Activated CD8-positive, alpha-beta memory T cell treated with anti-CD3 and anti-CD28 coated beads, Interleukin-2, amount 50 U/mL, for 24 hours (primary cell): Measurements from ENCODE around the gene SLC2A6.
A peak's percentile ranks its signal among the peaks of the same experiment; 100 is the strongest.

ENCODE experiments used
- DNase-seq: peaks from one replicate; pipeline ENCODE4 v3.0.0-alpha.2; 2020; ENCODE audit errors: extremely low read depth

SLC2A6 gene, protein sequence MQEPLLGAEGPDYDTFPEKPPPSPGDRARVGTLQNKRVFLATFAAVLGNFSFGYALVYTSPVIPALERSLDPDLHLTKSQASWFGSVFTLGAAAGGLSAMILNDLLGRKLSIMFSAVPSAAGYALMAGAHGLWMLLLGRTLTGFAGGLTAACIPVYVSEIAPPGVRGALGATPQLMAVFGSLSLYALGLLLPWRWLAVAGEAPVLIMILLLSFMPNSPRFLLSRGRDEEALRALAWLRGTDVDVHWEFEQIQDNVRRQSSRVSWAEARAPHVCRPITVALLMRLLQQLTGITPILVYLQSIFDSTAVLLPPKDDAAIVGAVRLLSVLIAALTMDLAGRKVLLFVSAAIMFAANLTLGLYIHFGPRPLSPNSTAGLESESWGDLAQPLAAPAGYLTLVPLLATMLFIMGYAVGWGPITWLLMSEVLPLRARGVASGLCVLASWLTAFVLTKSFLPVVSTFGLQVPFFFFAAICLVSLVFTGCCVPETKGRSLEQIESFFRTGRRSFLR

DNA sequence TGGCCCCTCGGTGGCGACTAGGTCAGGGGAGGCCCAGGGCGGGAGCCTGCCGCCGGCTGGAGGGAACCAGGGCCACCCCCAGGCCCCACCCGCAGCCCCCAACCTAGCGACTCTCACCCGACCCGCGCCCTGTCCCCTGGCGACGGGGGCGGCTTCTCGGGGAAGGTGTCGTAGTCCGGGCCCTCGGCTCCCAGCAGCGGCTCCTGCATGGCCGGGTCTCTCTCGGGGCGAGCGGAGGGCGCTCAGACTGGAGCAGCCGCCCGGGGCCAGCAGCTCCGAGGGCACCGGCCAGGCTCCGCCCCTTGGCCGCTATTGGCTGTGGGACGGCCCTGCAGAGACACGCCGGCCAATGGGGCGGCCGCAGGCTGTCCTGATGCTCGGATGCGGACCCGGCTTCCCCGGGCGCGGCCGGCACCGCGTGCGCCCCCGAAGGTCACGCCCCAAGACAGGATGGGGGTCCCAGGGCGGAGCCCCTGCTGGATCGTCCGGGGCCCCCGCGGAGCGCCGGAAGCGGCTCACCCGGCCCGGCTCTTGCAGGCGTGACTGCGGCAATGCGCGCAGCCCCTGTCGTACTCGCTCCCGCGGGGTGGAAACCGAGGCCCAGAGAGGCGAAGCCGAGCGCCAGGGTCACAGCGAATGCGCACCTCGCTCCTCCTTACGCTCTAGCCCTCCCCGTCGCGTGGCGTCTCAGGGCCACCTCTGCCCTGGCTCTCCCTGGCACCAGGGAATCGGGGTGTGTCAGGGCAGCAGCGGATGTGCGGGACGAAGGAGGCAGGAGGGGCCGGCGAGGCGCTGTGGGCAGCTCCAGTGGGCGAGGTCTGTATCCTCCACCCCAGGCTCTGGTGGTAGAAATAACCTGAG lies at the start of gene SLC2A6:
TSS of gene SLC2A6 (minus strand) at position 249 of the 861 bp plus-strand sequence. CDS start at position 209, 40 bp downstream.
- DNase-seq: peak; percentile 52

DNA sequence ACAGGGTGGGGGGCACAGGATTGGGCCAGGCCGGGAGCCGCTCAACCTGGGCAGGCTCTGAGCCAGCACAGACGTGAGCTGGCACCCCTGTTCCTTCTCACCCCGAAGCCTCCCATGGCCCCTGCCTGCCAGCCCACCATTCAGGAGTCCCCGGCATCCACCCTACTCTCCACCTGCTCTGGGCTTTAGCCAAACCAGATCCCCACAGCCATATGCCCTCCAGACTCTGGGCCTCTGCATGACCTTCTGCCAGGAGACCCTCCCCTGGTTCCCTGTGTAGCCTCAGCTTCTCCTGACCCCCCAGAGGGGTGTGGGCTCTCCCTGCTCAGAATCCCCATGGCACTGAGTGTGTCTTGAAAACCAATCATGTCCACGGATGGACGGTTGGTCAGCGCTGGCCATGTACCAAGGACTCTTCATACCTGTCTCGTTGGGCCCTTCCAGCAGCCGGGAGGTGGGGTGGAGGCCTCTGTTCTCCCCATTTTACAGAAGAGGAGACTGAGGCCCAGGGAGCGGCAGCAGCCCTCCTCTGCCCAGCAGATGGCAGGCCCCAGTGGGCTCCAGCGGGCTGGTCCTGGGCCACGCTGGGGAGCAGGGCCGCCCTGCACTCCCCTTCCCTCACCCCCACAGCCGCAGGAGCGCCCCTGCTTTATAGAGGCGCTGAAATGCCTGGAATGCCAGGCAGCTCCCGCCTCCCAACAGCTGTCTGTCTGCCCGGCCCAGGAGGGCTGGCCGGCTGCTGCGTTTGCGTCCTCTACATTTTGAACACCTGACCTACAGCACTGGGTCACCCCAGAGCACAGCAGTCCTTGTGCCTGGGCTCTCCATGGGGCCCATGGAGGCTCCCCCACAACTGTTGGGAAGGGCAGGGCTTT lies 49.3 kb upstream of the SLC2A6 start:
- no peak for DNase-seq

DNA sequence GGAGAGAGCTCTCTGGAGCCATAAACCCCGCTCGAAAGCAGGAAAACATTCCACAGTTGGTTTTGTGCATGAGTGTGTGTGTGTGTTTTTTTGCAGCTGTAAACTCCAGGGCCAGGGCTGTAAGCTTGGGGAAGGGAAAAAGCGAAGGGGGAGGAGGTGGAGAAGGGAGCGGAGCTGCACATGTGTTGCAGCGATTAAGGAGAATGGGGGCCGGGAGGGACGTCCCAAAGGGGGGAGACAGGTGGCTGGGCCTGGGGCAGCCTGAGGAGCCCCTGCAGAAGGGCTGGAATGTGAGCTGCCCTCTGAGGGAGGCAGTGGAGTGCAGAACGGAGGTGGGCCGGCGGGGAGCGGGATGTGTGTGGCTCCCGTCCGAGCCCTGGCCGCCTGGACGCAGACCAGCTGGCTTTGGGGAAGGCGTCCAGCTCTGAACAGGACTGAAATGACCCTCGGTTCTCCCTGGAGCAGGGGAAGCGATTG lies 48.6 kb upstream of the SLC2A6 start:
- no peak for DNase-seq

DNA sequence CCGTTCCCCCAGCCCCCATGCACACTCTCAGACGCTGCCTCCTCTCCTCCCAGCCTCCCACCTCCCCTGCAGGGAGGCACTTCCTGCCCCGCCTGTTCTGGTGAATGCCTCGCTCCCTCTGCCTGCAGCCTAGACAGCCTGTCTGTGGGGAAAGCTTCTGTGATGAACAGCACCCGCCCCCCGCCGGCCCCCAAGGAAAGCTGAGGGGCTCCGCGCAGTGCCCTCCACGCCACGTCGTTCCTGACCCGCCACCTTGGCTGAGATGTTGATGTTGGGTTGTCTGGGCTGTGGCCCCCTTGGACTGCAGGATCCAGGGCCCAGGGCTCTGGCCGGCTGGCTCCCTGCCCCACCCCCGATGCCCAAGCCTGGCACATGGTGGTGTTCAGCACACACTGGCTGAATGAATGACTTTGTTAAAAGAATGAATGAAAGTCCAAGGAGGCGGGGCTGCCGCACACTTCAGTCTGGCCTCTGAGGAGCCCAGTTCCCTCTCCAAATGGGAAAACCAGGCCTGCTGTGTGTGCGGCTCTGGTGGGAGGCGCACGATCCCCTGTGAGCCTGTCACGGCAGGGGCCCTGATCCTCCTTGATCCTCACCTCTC lies 47.9 kb upstream of the SLC2A6 start:
- DNase-seq: no peak

DNA sequence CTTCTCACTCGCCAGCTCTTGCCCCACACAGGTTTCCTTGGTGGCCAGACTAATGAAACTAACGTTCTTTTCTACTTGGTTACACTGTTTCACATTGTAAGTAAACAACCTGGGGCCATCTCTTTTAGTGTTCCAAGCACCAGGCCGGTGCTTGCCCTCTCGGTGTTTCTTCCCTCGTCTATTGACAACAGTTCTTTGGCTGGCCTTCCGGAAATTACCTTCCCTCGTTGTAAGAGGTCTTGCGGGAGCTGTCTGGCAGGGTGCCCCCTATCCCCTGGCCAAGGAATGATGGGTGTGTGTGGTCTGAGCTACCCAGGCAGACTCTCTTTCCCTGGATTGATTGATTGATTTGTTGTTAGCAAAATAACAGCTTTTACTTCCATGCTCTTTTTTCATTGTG lies 46.8 kb upstream of the SLC2A6 start:
- DNase-seq: no peak

DNA sequence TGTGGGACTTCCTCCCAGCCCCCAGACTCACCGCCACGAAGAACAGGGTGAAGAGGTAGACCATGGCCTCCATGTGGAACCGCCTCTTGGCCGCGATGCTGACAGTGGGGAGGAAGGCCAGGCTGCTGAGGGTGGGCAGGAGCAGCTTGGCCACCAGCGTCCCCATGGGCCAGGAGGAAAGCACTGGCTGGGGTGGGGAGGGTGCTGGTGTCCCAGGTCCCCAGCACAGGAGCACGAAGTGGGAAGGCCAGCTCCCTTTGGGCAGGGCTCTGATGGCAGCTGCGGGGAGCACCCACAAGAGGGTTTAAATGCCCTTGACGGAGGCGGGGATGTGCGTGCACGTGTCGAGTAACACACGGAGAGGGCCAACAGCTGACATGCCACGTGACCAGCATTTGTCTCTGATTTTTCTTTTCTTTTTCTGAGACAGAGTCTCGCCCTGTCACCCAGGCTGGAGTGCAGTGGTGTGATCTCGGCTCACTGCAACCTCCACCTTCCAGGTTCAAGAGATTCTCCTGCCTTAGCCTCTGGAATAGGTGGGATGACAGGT lies 45.9 kb upstream of the SLC2A6 start, which contains the start of gene MYMK:
TSS of gene MYMK (minus strand) at position 281 of the 550 bp plus-strand sequence. CDS start at position 166, 115 bp downstream.
- DNase-seq: no peak

DNA sequence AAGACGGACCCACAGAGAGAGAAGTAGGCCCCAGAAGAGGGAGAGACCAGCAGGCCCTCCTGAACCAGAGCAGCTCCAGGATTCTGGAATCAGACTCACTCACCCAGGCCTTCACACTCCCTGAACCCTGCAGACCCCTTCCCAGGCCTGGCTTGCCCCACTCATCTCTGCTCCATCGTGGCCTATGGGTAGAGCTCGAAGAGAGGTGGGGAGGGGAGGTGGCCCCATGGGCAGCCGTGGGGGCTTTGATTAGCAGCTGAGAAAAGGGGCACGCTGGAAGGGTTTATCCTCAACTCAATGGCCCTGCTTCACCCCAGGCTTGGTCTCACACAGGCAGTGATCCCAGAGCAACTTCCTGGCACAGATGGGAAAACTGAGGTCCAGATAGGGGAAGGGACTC lies 45.2 kb upstream of the SLC2A6 start:
- no peak for DNase-seq

DNA sequence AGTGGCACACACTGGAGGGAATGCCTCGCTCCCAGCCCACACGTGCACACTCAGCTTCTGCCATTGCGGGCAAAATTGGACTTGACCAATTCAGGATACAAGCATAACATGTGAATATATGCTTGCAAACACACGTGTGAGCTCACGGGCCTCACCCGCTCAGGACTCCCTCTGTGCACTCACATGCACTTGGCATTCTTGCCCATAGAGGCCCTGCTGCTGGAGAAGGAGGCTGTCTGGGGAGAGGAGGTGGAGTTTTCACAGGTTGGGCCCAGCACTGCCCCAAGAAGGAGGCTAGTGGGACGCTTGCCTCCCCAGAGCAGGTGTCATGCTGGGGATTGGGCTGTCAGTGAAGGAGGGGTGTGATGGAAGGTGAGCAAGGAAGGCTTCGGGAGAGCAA lies 44.2 kb upstream of the SLC2A6 start:
- no peak for DNase-seq

DNA sequence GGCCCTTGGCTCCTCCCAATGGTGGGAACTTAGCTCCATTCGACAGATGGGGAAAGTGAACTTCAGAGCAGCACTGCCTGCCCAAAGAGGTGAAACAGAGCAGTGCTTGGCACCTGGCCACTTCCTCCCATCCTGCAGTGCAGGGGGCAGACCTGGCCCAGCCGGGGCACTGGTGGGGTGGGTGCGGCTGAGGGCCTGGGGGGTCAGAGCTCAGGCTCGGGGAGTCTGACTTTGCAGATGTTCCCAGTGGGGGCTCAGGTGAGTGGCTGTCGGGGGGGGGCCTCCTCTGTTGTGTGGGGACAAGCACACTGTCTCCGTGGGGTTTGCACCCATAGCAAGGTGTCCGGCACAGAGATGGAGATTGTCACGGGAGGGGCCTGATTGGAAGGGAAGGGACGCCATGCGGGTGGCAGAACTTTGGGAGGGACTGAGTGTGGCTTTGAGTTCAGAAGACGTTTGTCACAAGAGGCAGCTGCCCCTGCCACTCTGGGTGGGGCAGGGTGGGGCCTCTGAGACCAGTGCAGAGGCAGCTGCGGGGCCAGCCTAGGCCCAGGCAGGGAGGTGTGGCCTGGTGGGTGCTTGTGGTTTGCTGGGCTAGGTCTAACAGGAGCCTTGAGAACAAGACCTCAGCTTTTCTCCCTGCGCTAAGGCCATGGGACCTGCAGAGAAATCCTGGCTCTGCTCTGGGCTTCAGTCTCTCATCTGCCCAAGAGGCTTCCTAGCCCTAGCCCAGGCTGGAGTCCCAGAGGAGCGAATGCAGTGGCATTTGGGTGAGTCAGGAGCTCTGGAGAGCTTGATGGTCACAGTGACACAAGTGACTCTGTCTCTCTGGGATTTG lies 43.4 kb upstream of the SLC2A6 start:
- no peak for DNase-seq

DNA sequence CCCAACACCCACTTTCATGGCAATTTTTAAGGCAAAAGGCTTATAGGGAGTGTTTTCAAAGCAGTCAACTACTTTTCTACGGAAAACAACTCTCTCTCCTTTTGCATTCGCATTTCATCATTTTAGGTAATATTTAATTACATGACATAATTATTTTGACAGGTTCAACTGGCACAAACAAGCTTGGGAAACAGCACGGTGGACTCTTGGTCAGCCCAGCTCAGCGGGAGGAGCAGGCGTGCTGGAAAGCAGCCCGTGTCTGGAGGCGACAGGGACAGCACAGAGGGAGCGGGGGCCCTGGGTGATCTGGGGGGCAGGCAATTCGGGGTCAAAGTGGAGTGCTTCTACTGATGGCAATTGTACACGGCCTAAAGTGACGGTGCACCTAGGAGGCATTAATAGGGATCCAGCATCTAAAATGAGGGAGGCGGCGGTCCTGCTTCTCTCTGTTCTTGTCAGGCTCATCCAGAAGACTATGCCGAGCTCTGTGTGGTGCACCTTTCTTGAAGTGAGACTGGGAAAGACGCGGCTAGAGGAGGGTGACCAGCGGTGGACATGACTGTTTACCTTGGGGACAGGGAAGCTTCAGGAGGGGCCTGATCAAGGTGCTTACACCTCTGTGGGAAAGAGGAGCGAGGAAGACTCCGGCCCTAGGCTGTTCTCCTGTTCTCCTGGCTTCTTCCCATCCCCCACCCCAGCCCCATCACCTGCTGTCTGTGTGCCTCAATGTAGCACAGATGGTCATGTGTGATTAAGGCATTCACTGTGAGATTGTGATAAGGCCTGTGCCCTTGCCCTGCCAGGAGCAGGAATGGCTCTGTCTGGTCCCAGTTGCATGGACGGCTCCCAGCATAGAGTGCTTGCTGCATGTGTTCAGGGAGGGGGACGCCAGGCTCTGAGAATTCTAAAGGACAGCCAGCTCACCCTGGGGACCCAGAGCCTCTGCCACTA lies 42.5 kb upstream of the SLC2A6 start:
- no peak for DNase-seq

DNA sequence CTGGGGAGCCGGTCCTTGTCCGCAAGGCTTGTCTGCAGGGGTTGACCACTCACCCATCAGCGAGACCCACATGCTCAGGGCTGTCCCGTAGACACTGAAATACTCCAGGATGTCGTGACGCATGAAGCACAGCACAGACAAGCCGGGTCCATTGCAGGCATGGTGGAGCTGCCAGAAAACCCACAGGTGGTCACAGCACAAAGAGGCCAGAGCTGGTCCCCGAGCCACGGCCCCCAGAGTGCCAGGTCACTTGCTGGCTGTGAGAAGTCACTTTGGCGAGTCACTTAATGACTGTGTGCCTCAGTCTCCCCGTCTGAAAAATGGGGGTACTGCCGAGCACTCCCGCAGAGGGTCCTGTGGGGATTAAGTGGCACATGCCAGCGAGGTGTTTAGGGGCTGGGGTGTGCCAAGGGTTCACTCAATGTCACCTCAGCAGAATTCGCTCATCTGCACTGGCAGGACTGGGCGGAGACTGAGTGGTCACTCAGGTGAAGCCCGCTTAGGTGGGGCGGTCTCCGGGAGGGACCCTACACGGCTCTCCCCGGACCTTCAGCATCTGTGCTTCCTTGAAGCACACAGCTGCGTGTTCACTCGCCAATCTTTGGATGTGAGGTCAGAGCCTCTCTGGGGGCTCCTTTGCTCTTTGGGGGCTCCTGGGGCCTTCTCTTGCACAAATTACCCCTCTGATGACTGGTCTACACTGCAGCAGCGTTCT lies 41.4 kb upstream of the SLC2A6 start:
- DNase-seq: no peak

DNA sequence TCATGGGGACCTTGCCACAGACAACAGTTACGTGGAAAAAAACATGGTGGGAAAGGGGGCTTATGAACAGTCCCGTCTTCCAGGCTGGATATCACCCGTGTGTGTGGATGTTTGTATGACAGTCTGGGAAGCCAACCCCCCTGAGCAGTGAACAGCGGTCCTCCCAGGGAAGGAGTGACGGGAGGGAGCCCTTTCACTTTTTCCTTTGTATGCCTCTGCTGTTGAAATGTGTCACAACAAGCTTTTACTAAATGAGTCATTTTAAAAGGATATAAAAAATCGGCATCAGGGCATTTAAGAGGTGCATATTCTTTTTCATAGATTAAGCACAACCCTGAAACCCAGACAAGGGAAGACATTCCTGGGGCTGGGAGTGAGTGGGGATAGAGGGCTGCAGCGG lies 40.8 kb upstream of the SLC2A6 start:
- DNase-seq: no peak

DNA sequence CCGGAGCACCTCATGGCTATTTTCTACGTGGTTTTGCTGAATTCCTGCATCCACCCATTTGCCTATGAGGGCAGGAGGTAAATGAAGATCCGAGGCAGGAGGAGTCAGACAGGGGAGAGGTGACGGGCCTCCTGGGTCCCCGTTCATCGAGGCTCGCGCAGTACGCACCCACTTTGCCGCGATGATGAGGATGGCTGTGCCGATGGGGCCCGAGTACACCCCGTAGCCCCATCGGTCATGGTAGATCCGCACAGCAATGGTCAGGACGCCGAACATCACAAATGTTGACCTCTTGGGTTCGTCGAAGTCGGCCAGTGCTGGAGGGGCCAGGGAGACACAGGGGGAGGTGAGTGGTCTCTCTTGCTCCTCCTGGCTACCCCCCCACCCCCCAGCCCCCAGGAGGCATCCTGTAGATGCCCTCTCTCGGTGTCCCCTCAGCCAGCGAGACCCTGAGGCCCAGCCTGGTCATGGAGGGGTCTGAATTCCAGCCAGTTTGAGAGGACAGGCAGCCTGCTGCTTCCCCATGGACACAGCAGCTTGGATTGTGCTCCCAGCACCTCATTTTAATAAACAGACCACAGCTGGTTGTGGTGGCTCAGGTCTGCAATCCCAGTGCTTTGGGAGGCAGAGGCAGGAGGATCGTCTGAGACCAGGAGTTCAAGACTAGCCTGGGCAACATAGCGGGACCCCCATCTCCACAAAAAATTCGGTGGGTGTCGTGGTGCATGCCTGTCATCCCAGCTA lies 40.0 kb upstream of the SLC2A6 start:
- DNase-seq: no peak

DNA sequence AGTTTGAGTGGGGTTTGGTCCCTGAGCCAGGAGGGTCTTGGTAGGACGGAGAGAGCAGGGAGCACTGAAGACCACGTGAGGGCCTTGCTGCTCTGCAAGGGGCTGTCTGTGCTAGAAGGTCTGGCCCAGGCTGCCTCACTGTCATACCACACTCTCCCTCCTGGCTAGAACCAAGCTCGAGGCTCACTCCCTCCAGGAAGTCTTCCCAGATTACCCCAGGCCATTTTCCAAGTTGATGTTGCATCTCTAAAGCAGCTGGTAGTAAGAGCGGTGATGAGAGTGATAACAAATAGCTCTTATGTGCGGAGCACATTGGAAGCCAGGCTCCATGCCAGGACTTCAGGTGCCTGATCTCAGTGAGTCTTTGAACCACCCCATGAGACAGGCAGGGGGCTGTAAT lies 39.3 kb upstream of the SLC2A6 start:
- no peak for DNase-seq

DNA sequence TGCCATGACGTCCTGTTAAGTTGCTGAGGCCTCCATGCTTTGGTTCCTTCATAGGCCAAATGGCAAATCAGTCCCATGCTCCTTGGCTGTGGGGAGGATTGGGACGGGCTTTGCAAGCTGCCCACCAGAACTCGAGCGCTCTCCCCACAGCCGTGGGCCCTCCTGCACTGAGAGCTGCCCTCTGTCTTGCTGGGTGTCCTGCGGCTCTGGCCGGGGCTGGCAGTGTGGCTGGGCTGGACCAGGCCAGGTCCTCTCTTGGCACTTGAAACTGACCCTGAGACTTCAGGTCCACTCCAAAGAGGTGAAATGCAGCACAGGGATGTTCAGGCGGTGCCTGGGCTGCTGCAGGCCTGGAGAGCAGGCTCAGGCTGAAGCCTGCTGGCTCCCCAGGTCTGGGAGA lies 38.8 kb upstream of the SLC2A6 start:
- DNase-seq: no peak

DNA sequence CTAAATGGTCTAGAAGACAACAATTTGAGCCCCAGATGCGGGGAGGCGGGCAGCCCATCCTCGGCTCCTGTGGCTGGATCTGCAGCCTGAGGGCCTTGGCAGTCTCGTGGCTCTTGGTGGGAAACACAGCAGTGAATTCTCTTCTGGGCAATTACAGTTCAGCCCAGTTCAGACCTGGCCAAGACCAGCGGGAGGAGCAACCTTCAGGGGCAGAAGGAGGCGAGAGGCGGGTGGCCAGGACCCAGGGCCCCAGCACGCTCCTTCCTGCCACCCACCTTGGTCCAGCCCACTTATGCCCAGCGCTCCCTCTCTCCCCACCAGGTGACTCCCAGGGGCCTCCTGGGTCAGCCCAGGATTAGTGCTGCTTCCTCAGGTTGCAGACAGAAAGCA lies 38.1 kb upstream of the SLC2A6 start:
- DNase-seq: no peak

DNA sequence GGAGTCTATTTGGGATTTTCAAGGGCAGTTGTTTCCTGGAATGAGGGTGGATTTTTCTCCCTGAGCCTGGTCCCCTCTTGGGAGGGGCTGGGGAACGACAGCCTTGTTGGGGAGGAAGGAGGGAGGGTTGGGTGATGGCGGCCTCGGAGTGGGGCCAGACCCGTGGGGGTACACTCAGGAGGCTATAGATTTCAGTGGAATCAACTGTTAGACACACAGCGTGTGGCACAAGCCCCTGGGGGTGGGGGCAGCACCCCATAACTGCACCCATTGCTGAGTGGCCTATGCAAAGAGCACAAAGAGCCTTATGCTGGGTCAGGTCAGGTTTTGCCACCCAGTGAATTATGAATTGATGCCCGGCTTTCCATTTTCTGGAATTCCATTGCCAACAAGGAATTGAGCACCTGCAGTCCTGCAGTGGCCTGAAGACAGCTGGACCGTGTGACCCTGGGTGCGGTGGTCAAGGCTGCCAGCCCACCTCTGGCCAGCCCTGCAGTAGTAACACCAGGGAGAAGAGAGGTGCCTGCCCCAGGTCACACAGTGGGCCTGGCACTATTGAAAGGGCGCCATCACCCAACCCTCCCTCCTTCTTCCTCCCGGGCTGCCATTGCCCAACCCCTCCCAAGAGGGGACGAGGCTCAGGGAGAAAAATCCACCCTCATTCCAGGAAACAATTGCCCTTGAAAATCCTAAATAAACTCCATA lies 37.5 kb upstream of the SLC2A6 start:
- DNase-seq: no peak
